HFFc6 (cell line): ENCODE results near the gene LMNTD2. TPM values are rescaled to one million over a fixed set of nuclear protein-coding genes. Genes with fewer than 3 reads are reported as not detected.
A peak's percentile ranks its signal among the peaks of the same experiment; 100 is the strongest.

Source experiments
- DNase-seq: peaks from one replicate; pipeline ENCODE4 v3.0.0-alpha.2; 2018
- H3K27ac Mint-ChIP-seq: 2 replicates; pipeline ENCODE4 v1.8.0; 2020; ENCODE audit warnings: mild to moderate bottlenecking, mixed read lengths
- H3K27me3 Mint-ChIP-seq: 2 replicates; pipeline ENCODE4 v1.8.0; 2021; ENCODE audit warnings: mild to moderate bottlenecking, moderate library complexity, mixed read lengths; ENCODE audit not compliant: insufficient read depth
- H3K36me3 Mint-ChIP-seq: 2 replicates; pipeline ENCODE4 v1.8.0; 2021; ENCODE audit warnings: low read depth, mixed read lengths
- H3K4me1 Mint-ChIP-seq: 2 replicates; pipeline ENCODE4 v1.8.0; 2020; ENCODE audit warnings: low read depth, mixed read lengths
- H3K4me3 Mint-ChIP-seq: 2 replicates; pipeline ENCODE4 v1.8.0; 2020; ENCODE audit warnings: mild to moderate bottlenecking, moderate library complexity, mixed read lengths
- H3K9me3 Mint-ChIP-seq: 2 replicates; pipeline ENCODE4 v1.8.0; 2020; ENCODE audit warnings: mild to moderate bottlenecking, mixed read lengths
- CTCF ChIP-seq: fragments of 200-600 bp; sonication (generic); IDR thresholded peaks from 2 replicates; pipeline ENCODE4 v1.5.0; 2021; ENCODE audit warnings: antibody characterized with exemption, mild to moderate bottlenecking
- total RNA-seq, 6 experiments: library from RNA; stranded (reverse); fragmentation: NEBNext Ultra II Directional; extraction: Animal tissue kit (Norgen Biotek cat#: 25700); gene quantifications; 2 replicates in 1 of 6; 3 replicates in 5 of 6; pipeline ENCODE4 v1.2.3, GENCODE V29; 2021

LMNTD2 gene
- total RNA-seq, 6 experiments from 2014 or later: 0.37 to 2.3 (median 0.97) TPM

- no peak for DNase-seq
- no peak for TF ChIP-seq CTCF
- Mint-ChIP-seq H3K36me3 (no peaks in the 10 kb centered on the region), H3K4me1 (no peaks in the 10 kb centered on the region), H3K9me3 (no peaks in the 10 kb centered on the region), H3K27ac (no peak overlapping the region), H3K27me3 (no peaks in the 10 kb centered on the region; the same call in 1 of the 2 replicates), H3K4me3 (no peak overlapping the region)
Measured at GRCh38 chr11:541433-541885, 19.1 kb downstream of the LMNTD2 start.

GRCh38 chr11:540583-541432 lies 19.7 kb downstream of the LMNTD2 start:
- no peak for TF ChIP-seq CTCF
- Mint-ChIP-seq H3K4me1 (no peaks in the 10 kb centered on the region), H3K36me3 (no peaks in the 10 kb centered on the region), H3K9me3 (no peaks in the 10 kb centered on the region), H3K4me3 (no peak overlapping the region), H3K27ac (no peak overlapping the region), H3K27me3 (no peaks in the 10 kb centered on the region; the same call in 1 of the 2 replicates)
- DNase-seq: no peak

- H3K4me3 Mint-ChIP-seq: no peak overlapping the region
- no peaks in the 10 kb centered on the region for H3K4me1 Mint-ChIP-seq
- H3K9me3 Mint-ChIP-seq: no peaks in the 10 kb centered on the region
Measured at GRCh38 chr11:539971-540481, 20.5 kb downstream of the LMNTD2 start.

GRCh38 chr11:538431-539051 lies 22.0 kb downstream of the LMNTD2 start:
- Mint-ChIP-seq H3K27me3 (no peaks in the 10 kb centered on the region; the same call in 1 of the 2 replicates), H3K9me3 (no peaks in the 10 kb centered on the region), H3K4me1 (no peaks in the 10 kb centered on the region), H3K4me3 (no peak overlapping the region), H3K27ac (0 out of 2 replicates have a peak overlapping the region, but pooled peaks have one; percentile 72), H3K36me3 (no peaks in the 10 kb centered on the region)
- DNase-seq: no peak
- no peak for TF ChIP-seq CTCF

More at GRCh38 chr11:539971-540481, 20.5 kb downstream of the LMNTD2 start:
- DNase-seq: no peak
- H3K27ac Mint-ChIP-seq: no peak overlapping the region
- no peak for TF ChIP-seq CTCF
- H3K36me3 Mint-ChIP-seq: no peaks in the 10 kb centered on the region
- H3K27me3 Mint-ChIP-seq: no peaks in the 10 kb centered on the region; the same call in 1 of the 2 replicates

DNA sequence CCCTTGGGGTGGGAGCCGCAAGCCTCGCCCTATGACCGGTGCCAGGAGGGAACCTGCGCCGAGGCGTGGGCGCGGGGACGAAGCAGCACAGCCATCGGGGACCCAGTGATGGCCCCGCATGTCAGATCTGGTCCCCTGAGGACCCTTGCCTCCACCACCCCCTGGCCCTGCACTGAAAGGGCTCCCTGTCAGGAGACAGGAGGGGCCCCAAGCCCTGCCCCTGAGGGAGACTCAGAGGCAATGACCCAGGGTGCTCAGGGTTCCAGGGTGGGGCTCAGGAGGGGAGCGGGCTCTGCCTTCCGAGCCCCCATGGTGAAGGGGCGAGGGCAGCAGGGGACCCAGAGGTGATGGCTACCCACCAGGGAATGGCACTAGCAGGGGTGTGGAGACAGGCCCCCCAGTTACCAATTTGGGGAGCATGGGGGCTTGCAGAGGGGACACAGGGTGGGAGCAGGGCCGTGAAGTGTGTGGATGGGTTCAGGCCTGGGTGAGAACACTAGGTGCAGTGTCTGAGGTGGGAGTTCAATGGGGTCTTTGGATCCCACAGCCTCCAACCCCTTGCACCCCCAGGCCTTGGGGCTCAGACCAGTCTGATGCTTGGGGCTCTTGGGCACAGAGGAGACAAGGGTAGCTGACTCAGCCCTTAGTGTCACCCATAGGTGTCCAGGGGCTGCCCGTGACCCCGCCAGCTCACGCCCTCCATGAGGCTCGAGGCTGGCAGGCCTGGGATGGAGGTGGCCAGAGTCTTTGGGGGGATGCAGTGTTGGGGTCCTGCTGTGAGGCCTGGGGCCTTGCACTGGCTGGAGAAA lies 22.7 kb downstream of the LMNTD2 start:
- Mint-ChIP-seq H3K9me3 (no peaks in the 10 kb centered on the region), H3K27ac (peak overlapping the region; percentile 72), H3K27me3 (peaks cover under 1% of the 10 kb centered on the region), H3K4me1 (no peaks in the 10 kb centered on the region), H3K36me3 (no peaks in the 10 kb centered on the region), H3K4me3 (0 out of 2 replicates have a peak overlapping the region, but pooled peaks have one; percentile 11)
- no peak for DNase-seq
- no peak for TF ChIP-seq CTCF
